GM19351 (cell line): ENCODE results near the gene KRTAP10-4.
"Not testable (repeated sequence)": the region's sequence is repeated elsewhere in the genome, so short reads cannot be mapped to it uniquely, and the experiment has no call there.

Experiments used
- ATAC-seq: cut with Tn5 transposase; IDR thresholded peaks from one replicate; pipeline ENCODE4 v1.9.1; 2021; ENCODE audit warnings: mild to moderate bottlenecking, moderate library complexity; ENCODE audit not compliant: unreplicated experiment

The KRTAP10-4 gene

DNA sequence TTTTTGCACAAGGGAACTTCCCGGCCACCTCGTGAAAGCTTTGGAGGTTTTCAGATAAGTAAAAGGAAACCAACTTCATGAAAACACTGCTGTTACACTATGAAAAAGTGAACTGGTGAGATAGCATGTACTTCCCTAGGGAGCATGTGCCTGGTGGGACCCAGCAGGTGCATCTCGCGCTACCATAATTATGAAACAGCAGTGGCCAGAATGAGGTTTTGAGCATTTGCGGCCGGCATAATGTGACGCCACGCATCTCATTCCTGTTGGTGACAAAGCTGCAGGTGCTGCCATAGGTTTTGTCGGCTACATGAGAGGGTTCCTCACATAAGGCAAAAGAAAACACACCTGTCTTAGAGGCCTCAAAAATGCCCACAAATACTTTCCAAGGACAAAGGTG lies 16.6 kb upstream of the KRTAP10-4 start:
- no peak for ATAC-seq

DNA sequence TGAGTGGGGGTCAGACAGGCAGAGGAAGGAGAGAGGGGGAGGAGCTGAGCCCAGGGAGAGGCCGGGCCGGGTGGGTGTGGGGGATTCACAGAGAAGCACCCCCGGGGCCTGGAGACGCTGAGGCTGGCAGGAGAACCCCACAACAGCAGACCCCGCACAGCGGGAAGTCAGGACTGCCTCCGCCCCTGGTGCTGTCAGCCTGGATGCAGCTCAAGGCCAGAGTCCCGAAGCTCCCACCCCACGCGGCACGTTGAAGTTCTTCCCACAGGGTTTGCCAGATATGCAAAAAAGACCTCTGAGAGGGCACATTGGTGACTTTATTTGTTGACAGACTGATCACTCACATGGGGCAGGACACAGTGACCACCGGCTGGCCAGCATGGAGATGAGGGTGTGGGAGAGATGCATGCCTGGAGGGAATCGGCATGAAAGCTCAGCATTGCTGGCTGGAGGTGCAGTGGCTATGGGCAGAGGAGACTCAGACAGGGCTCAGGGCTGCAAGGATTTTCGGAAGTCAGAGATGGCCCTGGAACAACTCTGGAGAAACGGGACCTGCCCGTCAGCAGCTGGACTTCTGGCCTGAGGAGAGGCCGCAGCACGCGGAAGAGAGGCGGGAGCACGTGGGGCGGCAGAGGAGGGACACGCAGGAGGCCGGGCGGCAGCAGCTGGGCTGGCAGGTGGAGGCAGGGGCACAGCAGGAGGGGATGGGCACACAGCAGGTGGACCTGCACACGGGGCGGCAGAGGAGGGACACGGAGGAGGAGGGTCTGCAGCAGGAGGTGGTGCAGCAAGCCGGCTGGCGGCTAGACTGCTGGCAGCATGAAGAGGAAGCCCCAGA lies 15.8 kb upstream of the KRTAP10-4 start:
- no peak for ATAC-seq

DNA sequence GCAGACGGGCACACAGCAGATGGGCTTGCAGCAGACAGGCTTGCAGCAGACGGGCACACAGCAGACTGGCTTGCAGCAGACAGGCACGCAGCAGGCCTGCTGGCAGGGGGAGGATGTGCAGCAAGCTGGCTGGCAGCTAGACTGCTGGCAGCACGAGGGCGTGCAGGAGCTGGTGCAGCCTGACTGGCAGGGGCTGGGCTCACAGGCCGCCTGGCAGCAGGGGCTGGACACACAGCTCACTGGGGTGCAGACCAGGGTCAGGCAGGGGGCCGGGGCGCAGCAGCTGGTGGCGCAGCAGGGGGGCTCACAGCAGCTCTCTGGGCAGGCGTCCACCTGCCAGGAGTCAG lies 15.2 kb upstream of the KRTAP10-4 start:
- ATAC-seq = not testable (repeated sequence)

DNA sequence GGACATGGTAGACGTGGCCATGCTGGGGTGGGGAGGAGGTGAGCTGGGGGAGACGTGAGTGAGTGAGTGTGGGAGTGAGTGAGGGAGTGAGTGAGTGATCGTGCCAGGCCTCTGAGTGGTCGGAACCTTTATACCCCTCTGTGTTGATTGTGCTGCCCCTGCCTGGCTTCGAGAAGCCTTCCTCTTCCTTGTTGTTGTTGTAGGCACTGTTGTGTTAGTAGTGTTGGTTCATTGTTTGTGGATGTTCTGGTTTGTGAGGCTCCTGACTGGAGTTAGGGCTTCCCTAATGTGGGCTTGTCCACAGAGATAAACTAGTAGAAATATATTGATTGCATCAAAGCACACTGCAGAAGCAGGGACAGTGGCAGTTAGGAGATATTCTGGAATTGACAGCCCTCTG lies 14.8 kb upstream of the KRTAP10-4 start, which contains the start of gene KRTAP10-3:
Gene KRTAP10-3 (minus strand): TSS at position 101 of the 400 bp plus-strand sequence. CDS start 80 bp downstream, at position 21.
- ATAC-seq = no peak

DNA sequence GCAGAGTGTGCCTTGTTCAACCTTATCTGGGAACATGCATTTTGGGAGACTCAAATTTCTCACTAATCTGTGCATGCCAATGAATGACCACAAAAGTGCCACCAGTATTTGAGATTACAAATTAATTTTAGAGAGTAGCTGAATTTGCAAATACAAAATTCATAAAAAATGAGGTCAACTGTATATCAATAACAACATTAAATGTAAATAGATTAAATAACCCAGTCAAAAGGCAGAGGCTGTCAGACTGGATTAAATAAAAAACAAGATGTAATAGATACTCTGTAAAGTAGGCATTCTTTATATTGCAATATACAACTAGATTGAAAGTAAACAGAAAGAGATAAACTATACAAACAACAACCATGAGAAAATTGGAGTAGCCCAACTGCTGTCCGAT lies 9.4 kb upstream of the KRTAP10-4 start:
- no peak for ATAC-seq

DNA sequence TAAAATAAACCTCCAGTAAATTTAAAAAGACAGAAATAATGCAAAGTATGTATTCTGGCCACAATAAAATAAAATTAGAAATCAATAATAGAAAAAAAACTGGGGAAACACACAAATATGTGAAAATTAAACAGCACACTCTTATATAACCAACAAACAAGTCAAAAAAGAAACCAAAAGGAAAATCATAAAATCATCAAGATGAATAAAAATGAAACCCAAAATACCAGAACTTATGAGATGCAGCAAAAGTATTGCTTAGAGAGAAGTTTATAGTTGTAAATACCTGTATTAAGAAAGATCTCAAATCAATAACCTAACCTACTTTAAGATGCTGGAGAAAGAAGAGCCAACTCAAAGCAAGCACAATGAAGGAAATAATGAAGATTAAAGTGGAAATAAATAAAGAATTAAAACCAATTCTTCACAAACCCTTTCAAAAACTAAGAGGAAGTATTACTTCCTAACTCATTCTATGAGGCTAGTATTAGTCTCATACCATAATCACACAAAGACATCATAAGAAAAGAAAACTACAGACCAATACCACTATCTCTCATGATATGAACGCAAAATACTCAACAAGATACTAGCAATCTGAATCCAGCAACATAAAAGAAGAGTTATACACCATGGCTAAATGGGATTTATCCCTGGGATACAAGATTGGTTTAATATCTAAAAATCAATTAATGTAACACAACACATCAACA lies 8.5 kb upstream of the KRTAP10-4 start:
- no peak for ATAC-seq

DNA sequence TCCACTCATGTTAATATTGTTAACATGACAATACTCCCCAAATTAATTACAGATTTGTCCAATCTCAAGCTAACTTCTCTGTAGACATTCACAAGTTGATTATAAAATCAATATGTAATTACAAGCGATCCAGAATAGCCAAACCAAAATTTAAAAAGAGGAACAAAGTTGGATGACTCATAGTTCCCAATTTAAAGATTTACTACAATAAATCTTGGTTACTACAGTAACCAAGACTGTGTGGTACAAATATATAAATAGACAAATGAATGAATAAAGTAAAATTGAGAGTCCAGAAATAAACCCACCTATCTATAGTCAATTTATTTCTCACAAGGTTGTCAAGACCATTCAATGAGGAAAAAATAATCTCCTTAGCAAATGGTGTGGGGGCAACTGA lies 7.1 kb upstream of the KRTAP10-4 start:
- ATAC-seq = no peak

DNA sequence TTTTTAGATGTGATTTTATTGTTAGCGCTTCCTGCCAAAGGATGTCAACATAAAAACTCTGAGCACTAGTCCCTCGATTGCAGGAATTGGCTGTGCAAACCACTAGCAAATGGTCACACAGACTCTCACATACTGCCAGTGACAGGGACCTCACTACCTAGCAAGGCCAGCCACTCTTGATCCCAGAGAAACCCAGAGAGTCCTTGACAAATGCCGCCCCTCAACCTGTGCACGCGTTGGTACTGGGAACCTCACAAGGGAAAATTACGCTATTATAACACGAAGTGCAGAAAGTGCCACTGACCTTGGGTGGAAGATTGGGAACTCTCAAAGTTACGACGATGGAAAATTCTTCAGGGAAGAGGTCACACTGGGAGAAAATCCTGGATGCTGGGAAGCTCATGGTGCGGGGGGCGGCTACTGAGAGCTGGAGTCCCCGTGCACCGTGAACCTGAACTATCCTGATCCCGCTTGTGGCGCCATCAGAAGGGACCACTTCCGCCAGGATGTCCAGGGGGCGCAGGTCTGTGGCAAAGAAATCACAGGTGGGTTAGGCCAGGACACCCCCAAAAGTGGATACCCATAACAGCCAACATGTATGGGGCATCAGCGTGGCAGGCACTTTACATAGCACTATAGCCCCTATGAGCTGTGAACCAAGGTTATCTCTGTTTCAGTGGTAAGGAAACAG lies 5.9 kb upstream of the KRTAP10-4 start:
- ATAC-seq = no peak

DNA sequence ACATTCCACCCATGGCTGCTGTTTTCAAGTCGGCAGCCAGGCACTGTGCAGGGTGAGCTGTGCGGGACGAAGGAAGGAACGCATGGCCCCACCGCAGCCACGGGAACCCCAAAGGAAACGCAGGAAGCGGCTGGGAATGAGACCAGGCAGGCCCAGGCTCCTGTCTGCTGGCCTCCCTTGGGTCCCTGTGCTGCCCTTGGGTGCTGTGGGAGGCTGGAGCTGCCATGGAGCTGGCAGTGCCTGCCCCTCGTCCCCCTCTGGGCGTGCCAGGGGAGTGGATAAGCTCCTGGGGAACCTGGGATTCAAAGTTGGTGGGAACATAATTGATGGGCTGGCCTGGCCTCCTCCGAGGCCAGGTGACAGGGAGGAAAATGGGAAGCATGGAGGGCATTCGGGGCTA lies 5.3 kb upstream of the KRTAP10-4 start:
- ATAC-seq = no peak

DNA sequence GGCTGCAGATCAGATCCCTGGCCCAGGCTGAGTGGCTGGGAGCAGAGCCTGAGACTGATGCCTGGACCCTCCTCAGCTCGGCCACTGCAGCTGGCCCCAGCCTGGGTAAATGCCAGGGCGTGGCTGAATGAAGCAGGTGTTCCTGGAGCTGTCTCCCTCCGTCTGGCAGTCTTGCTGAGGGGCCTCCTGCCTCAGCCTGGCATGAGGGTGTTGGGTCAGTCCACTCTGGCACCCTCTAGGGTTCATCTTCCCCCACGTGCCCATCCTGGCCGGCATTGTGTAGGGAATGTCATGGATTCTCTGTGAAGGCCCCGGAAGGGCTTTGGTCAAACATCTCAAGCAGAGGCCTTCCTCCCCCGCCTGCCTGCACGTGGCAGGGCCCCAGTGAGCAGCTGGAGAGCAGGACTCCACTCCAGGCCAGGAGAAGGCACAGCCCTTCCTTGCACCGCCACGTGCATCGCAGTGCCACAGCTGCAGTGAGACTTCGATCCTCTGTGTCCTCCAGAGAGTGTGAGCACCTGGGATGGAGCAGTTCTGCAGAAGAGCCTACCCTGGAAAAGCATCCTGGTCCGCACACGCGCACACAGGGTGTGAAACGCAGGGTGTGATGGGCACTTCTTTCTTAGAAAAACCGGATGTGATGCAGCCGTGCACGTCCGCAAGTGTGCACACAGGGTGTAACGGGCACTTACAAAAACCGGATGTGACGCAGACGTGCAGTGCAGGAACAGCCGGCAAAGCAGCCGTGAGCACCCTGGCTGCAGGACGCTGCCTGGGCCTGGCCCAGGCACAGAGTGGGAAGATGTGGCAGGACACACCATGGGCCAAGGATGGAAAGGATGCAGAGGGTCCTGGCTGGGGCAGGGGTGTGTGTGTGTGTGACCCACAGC lies 4.6 kb upstream of the KRTAP10-4 start:
- ATAC-seq = no peak

DNA sequence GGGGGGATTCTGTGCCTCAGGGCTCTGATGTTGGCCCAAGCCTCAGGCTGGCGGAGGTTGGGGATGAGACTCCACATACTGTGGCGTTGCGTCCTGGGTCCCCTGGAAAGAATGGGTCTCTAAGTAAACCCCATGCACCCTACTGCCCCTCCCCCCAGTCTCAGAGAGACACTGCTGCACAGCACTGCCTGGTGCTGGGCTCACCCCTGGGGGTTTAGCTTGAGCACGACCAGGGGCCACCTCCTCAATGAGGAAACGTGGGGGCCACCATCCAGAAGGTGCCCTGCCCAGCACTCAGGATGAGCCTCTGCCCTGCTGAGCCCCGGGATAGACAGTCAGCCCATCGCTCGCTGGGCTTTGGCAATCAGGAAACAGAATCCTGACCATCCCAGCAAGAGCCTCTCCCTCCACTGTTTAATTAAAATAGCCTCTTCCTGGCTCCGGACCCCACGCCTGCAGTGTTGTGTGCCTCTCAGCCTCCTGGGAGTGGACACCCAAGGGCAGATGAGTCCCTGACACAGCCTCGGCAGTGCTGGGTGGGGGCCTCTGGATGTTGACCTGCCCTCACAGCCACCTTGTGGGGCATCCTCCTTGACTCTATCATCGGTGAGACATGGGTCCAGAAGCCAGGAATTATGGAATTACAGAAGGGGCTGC lies 3.5 kb upstream of the KRTAP10-4 start:
- no peak for ATAC-seq

DNA sequence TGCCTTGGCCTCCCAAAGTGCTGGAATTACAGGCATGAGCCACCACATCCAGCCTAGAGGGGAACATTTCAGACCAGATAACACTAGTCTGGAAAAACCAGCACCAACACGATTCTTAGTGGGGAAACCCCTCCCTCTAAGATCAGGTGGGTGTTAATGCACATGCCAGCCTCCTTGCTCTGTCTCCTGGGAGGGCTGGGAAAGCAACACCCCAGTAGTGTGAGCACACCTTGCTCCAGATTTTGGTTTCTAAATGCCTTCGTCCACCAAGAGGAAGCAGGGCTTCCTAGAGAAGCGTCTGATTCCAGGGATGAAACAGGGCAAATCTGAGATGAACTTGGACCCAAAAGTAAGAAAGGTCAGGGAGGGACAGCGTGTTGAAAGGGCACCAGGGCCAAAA lies 2.2 kb upstream of the KRTAP10-4 start:
- no peak for ATAC-seq

DNA sequence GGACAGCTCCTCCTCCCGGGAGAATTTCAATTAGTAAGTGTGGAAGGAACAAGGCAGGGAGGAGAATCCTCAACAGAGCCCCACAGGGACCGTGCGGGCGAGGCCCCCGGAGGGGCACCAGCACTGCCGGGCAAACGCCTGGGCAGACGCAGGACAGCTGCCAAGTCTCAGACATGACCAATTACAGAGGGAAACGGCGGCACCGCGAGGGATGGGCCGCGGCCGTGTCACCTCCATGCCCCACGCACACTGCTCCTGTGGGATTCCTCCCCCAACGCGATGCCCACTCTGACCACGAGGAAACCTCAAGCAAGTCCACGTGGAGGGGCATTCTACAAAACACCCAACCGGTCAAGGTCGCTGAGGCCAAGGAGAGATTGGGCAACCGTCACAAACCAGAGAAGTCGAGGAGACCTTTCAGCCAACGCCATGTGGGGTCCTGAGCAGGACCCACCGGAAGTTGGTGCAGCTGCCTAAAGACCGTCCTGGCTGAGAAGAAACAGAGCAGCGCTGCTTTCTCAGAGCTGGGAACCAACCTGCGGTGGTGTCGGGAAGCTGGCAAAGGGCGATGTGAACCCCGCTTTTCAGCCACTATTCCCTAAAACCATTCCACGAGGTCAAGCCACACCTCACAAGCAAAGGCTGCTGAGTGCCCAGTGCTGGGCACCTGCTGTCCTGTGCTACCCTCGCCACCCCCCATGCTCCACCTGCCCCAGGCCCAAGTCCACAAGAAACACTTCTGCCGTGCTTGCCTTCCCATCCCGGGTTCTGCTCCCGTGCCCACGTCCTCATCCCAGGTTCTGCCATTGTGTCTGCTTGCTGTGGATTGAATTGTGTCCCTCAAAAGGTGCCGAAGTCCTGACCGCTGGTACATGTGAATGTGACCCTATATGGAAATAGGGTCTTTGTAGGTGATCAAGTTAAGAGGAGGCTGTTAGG lies 1.4 kb upstream of the KRTAP10-4 start:
- no peak for ATAC-seq

DNA sequence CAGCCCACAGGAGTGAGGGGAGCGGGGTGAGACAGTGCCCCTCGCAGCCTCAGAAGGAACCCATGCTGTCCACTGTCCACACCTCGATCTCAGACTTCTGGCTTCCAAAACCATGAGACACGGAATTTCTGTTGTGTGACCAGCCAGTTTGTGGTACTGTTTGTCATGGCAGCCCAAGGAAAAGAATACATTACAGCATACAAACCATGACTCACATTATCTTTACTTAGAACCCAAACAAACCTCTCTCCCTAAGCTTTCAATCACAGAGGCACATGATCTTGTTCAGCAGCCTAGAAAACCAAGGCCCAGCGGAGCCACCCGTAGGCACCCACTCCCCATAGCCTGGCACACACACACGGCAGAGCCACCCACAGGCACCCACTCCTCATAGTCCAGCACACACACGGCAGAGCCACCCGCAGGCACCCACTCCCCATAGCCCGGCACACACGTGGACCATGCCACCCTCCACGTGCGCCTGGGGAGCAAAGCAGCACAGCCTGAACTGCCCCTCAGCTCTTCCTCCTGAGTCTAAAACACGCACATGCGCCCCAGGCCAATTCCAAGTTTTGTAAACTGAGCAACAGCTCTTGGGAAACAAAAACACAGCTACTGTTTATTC lies 458 bp upstream of the KRTAP10-4 start:
- no peak for ATAC-seq

DNA sequence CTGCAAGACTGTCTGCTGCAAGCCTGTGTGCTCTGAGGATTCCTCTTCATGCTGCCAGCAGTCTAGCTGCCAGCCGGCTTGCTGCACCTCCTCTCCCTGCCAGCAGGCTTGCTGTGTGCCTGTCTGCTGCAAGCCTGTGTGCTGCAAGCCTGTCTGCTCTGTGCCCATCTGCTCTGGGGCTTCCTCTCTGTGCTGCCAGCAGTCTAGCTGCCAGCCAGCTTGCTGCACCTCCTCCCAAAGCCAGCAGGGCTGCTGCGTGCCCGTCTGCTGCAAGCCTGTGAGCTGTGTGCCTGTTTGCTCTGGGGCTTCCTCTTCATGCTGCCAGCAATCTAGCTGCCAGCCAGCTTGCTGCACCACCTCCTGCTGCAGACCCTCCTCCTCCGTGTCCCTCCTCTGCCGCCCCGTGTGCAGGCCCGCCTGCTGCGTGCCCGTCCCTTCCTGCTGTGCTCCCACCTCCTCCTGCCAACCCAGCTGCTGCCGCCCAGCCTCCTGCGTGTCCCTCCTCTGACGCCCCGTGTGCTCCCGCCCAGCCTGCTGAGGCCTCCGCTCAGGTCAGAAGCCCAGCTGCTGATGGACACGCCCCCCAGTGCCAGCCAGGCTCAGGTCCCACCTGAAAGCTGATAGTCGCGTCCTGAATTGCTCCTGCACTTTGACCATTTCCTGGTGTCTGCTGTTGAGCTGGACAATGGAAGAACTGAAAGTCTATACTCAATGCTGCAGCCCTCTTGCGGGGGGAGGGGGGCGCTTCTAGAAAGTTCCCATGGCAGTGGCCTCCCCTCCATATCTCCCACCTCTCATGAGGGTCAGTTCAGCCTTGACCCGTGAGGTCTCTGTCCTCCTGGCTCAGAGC lies 1.2 kb downstream of the KRTAP10-4 start:
- ATAC-seq = no peak

DNA sequence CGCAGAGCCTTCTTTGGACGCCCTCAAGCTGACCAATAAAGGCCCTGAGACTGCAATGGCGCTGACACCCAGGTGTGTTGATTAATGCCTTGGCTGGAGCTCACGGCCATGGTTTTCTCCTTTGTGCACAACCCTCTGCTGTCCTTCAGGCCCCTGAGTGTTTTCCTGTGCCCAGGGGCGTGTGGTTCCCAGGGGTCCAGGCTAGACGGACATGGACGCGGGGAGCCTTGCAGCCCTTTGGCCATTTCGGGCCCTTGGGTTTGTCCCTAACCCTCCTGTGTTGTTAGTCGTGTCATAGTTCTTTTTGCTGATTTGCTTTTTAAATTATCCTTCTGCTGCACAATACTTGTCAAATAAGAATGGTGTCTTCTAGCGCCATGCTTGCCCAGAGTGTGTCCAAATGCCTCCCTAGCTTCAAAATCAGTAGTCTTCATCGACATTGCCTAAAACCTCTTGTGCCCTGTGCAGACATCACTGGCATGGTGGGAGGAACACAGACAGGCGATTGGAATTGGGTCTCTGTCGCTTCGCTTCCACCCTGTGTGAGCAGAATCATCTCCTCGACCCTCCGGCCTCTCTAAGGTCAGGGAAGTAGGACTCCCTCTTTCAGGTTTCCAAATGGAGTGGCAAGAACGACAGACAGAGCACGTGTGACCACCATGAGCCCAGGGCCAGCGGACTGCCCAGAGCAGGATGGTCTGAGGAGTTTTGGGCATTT lies 1.9 kb downstream of the KRTAP10-4 start:
- no peak for ATAC-seq

DNA sequence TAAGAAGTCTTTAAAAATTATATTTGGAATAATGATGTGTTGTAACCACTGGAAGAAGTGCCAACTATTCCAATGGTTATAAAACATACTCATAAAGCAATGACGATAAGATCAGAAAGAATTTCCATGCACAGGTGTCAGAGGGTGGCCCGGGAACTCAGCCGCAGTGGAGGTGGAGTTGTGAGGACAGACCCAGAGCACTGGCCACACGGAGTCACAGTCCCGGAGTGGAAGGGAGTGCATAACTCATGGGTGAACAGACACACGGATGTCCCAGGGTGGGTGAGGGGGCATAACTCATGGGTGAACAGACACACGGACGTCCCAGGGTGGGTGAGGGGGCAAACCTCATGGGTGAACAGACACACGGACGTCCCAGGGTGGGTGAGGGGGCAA lies 2.5 kb downstream of the KRTAP10-4 start:
- no peak for ATAC-seq
